Subcutaneous abdominal adipose tissue (tissue), 5 donors: ENCODE data around the gene MPO.

Source experiments
- H3K27ac ChIP-seq: one replicate; pipeline ENCODE4 v1.7.0; 2013; ENCODE audit warnings: low read depth, mild to moderate bottlenecking, inconsistent platforms, low read length, moderate library complexity
- H3K27me3 ChIP-seq, 5 donors: one replicate each; pipeline ENCODE4 v1.7.0; 2013; ENCODE audit warnings: low read length in 5 of 5, inconsistent platforms in 1 of 5; ENCODE audit not compliant: control insufficient read depth in 5 of 5, insufficient read depth in 4 of 5
- H3K36me3 ChIP-seq, 5 donors: one replicate each; pipeline ENCODE4 v1.7.0; 2013; ENCODE audit warnings: low read length in 5 of 5; ENCODE audit not compliant: control insufficient read depth in 5 of 5, insufficient read depth in 5 of 5
- H3K4me1 ChIP-seq, 5 donors: one replicate each; pipeline ENCODE4 v1.7.0; 2013; ENCODE audit warnings: low read length in 5 of 5, mild to moderate bottlenecking in 3 of 5, moderate library complexity in 1 of 5; ENCODE audit not compliant: control insufficient read depth in 5 of 5, insufficient read depth in 5 of 5
- H3K4me3 ChIP-seq, 5 donors: one replicate each; pipeline ENCODE4 v1.7.0; 2013; ENCODE audit warnings: low read length in 5 of 5, low read depth in 1 of 5
- H3K9ac ChIP-seq, 5 donors: one replicate each; pipeline ENCODE4 v1.7.0; 2013; ENCODE audit warnings: low read length in 5 of 5, mild to moderate bottlenecking in 4 of 5, moderate library complexity in 3 of 5
- H3K9me3 ChIP-seq, 5 donors: one replicate each; pipeline ENCODE4 v1.7.0; 2013; ENCODE audit warnings: low read length in 5 of 5; ENCODE audit not compliant: control insufficient read depth in 5 of 5
- donor health status: healthy.
- donor health status: healthy.
- donor health status: healthy.
- donor health status: healthy.
- donor health status: healthy.

Gene MPO

GRCh38 chr17:58246104-58246740 is 34.5 kb downstream of the MPO start:
- Histone ChIP-seq H3K27ac (no peak overlapping the region), H3K9me3 (no peaks in the 10 kb centered on the region), H3K9ac (no peak overlapping the region), H3K27me3 (peaks cover 17 to 43% (median 27%) of the 10 kb centered on the region in 5 donors), H3K4me3 (no peak overlapping the region), H3K36me3 (no peaks in the 10 kb centered on the region), H3K4me1 (peaks cover 0 to 14% (median 12%) of the 10 kb centered on the region in 5 donors)

DNA sequence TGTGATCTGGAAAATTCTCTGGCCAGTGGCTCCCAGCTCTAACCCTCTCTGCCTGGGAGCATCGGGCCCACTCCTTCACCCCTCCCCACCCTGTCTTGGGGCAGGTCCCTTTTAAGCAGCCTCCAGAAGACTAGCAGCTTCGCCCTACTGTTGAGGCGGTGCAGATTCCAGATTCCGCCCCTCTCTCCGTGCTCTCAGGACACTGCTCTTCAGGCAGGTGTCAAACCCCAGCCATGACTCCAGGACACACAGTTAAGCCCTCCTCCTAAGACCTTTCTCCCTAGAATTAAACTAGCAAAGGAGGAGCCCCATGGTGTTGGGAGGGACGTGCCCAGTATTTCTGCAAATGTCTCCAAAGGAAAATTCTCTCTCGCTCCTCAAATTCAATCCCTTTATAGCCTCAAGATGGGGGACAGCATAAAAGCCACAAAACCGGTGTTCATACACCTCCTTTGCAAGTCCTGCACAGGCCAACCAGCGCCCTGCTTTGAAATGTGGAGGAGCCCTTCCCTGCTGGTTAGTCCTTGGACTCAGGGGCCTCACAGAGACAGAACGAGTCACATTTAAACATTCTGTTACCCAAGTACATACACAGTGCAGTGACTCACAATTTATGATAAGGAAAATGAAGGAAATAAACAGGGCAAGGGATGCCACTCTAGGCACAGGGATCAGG is 35.2 kb downstream of the MPO start:
- Histone ChIP-seq H3K9ac (no peak overlapping the region), H3K36me3 (no peaks in the 10 kb centered on the region), H3K27ac (no peak overlapping the region), H3K27me3 (peaks cover 17 to 43% (median 27%) of the 10 kb centered on the region in 5 donors), H3K4me1 (peaks cover 0 to 14% (median 12%) of the 10 kb centered on the region in 5 donors), H3K4me3 (no peak overlapping the region), H3K9me3 (no peaks in the 10 kb centered on the region)

DNA sequence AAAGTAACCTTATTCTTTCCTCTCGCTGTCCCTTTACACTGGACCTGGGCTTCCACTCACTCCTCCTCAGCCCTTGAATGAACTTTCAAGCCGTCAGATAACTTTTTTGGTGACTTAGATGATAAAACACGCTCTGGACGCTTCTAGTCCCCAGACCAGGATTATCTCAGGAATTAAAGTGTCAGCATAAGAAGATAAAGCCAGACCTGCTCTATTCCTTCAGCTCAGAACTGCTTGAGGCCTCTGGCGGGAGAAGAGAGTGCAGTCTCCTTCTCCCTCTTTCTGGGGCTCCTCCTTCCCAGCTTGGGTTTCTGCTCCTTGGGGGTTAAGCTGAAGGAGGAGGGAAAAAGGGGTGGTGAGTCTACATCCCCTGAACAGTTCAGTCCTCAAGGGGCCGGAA is 35.8 kb downstream of the MPO start:
- Histone ChIP-seq H3K27me3 (peaks cover 17 to 47% (median 27%) of the 10 kb centered on the region in 5 donors), H3K4me1 (peaks cover 0 to 12% (median 12%) of the 10 kb centered on the region in 5 donors), H3K9me3 (no peaks in the 10 kb centered on the region), H3K9ac (no peak overlapping the region), H3K4me3 (no peak overlapping the region), H3K36me3 (no peaks in the 10 kb centered on the region), H3K27ac (no peak overlapping the region)

- Histone ChIP-seq H3K9ac (no peak overlapping the region), H3K27ac (no peak overlapping the region), H3K9me3 (no peaks in the 10 kb centered on the region), H3K36me3 (no peaks in the 10 kb centered on the region), H3K4me1 (no peaks in the 10 kb centered on the region), H3K4me3 (no peak overlapping the region), H3K27me3 (peaks cover 16 to 43% (median 30%) of the 10 kb centered on the region in 5 donors)
These were observed 38.5 kb downstream of the MPO start for GRCh38 chr17:58242171-58242784.

DNA sequence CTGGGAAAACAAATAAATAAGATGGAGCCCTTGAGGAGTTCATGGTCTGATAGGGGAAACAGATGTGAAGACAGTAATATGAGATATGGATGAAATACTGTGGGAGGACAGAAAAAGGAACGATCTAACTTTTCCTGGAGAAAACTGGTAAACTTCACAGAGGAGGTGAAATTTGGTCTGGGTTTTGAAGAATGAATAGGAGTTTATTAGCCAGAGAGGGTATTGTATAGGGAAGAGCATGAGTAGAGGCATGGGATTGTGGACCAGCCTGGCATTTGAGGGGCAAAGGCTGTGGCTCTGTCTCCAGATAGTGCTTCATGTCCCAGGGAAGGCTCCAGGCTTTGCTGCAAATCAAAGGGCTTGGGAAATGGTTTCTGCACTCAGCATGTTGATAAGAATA is 40.7 kb downstream of the MPO start:
- no peaks in the 10 kb centered on the region for H3K4me1 ChIP-seq
- H3K27me3 ChIP-seq, result peaks cover 12 to 35% (median 31%) of the 10 kb centered on the region in 5 donors
- no peak overlapping the region for H3K9ac ChIP-seq
- no peaks in the 10 kb centered on the region for H3K36me3 ChIP-seq
- H3K4me3 ChIP-seq, result no peak overlapping the region
- H3K27ac ChIP-seq, result no peak overlapping the region
- no peaks in the 10 kb centered on the region for H3K9me3 ChIP-seq

- H3K4me3 ChIP-seq, result no peak within 1 kb of the TSS
- H3K9me3 ChIP-seq, result no peaks in the 10 kb centered on the region
- H3K36me3 ChIP-seq, result no peaks in the 10 kb centered on the region
- H3K27me3 ChIP-seq, result peaks cover 8 to 33% (median 23%) of the 10 kb centered on the region in 5 donors
- H3K9ac ChIP-seq, result no peak within 1 kb of the TSS
- H3K4me1 ChIP-seq, result peaks cover 0 to 2% (median 0%) of the 10 kb centered on the region in 5 donors
- H3K27ac ChIP-seq, result no peak within 1 kb of the TSS
These were observed 42.5 kb downstream of the MPO start, which contains the start of gene LPO for GRCh38 chr17:58238147-58238634. Gene LPO, plus strand, starts transcription at chr17:58238584. Its CDS starts 4,396 bp downstream, at chr17:58242980.

- no peak overlapping the region for H3K27ac ChIP-seq
- no peak overlapping the region for H3K9ac ChIP-seq
- peaks cover 0 to 21% (median 15%) of the 10 kb centered on the region in 5 donors for H3K27me3 ChIP-seq
- no peaks in the 10 kb centered on the region for H3K9me3 ChIP-seq
- H3K4me3 ChIP-seq, result no peak overlapping the region
- peaks cover 0 to 10% (median 0%) of the 10 kb centered on the region in 5 donors for H3K4me1 ChIP-seq
- H3K36me3 ChIP-seq, result no peaks in the 10 kb centered on the region
These were observed 44.3 kb downstream of the MPO start for GRCh38 chr17:58236394-58236793.

GRCh38 chr17:58235821-58236220 is 44.9 kb downstream of the MPO start:
- no peak overlapping the region for H3K9ac ChIP-seq
- no peaks in the 10 kb centered on the region for H3K9me3 ChIP-seq
- peaks cover 0 to 10% (median 0%) of the 10 kb centered on the region in 5 donors for H3K4me1 ChIP-seq
- H3K4me3 ChIP-seq, result no peak overlapping the region
- no peaks in the 10 kb centered on the region for H3K36me3 ChIP-seq
- no peak overlapping the region for H3K27ac ChIP-seq
- H3K27me3 ChIP-seq, result peaks cover 0 to 21% (median 15%) of the 10 kb centered on the region in 5 donors

DNA sequence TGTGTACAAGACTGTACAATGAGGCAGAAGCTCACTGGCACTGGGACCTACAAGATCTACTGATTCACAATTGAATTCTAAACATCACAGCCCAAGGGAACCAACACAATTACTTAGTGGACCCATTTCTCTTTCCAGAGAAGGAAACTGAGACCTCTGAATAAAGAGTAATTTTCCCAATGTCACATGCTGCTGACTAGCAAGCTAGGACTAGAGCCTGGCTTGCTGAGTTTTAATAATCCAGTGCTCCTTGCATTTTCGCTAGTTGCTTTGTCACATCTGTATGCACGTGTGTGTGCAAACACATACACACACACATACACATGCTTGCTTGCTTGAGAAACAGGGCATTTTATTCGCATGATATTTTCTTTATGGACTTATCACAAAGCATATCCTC is 46.2 kb downstream of the MPO start:
- no peak overlapping the region for H3K9ac ChIP-seq
- peaks cover 0 to 19% (median 15%) of the 10 kb centered on the region in 5 donors for H3K27me3 ChIP-seq
- no peaks in the 10 kb centered on the region for H3K9me3 ChIP-seq
- peaks cover 0 to 10% (median 0%) of the 10 kb centered on the region in 5 donors for H3K4me1 ChIP-seq
- H3K4me3 ChIP-seq, result no peak overlapping the region
- no peaks in the 10 kb centered on the region for H3K36me3 ChIP-seq
- no peak overlapping the region for H3K27ac ChIP-seq

- Histone ChIP-seq H3K36me3 (no peaks in the 10 kb centered on the region), H3K4me1 (peaks cover 0 to 10% (median 0%) of the 10 kb centered on the region in 5 donors), H3K4me3 (no peak overlapping the region), H3K27ac (no peak overlapping the region), H3K9ac (no peak overlapping the region), H3K27me3 (peaks cover 0 to 16% (median 15%) of the 10 kb centered on the region in 5 donors), H3K9me3 (no peaks in the 10 kb centered on the region)
These were observed 47.2 kb downstream of the MPO start for GRCh38 chr17:58233543-58233942.
